GM18519 (cell line): ENCODE results near the gene MND1.
A peak's percentile ranks its signal among the peaks of the same experiment; 100 is the strongest.
"Not testable (repeated sequence)": the region's sequence is repeated elsewhere in the genome, so short reads cannot be mapped to it uniquely, and the experiment has no call there.

ENCODE experiments used
- ATAC-seq: cut with Tn5 transposase; IDR thresholded peaks from one replicate; pipeline ENCODE4 v1.9.1; 2021; ENCODE audit warnings: mild to moderate bottlenecking, moderate library complexity; ENCODE audit not compliant: unreplicated experiment, low FRiP score

The MND1 gene

GRCh38 chr4:153401501-153401900, 57.0 kb downstream of the MND1 start:
- ATAC-seq, result no peak

- ATAC-seq, result no peak
These were observed 57.9 kb downstream of the MND1 start for GRCh38 chr4:153402366-153402765.

GRCh38 chr4:153403726-153404125, 59.2 kb downstream of the MND1 start:
- no peak for ATAC-seq

- ATAC-seq, result no peak
These were observed 63.4 kb downstream of the MND1 start for GRCh38 chr4:153407906-153408305.

- ATAC-seq, result no peak
These were observed 64.4 kb downstream of the MND1 start for GRCh38 chr4:153408932-153409331.

GRCh38 chr4:153409412-153409811, 64.9 kb downstream of the MND1 start:
- ATAC-seq, result no peak

- no peak for ATAC-seq
These were observed 65.5 kb downstream of the MND1 start for GRCh38 chr4:153409924-153410501.

GRCh38 chr4:153413842-153414241, 69.4 kb downstream of the MND1 start:
- ATAC-seq, result no peak

GRCh38 chr4:153416456-153416855, 72.0 kb downstream of the MND1 start:
- ATAC-seq, result not testable (repeated sequence)

- ATAC-seq, result no peak
These were observed 73.6 kb downstream of the MND1 start for GRCh38 chr4:153418121-153418520.

- no peak for ATAC-seq
These were observed 74.1 kb downstream of the MND1 start for GRCh38 chr4:153418558-153418957.

GRCh38 chr4:153419029-153419428, 74.5 kb downstream of the MND1 start:
- no peak for ATAC-seq

- ATAC-seq, result no peak
These were observed 75.3 kb downstream of the MND1 start for GRCh38 chr4:153419673-153420278.

GRCh38 chr4:153420361-153420760, 75.9 kb downstream of the MND1 start:
- ATAC-seq, result no peak

GRCh38 chr4:153421941-153422340, 77.5 kb downstream of the MND1 start:
- peak; percentile 64 for ATAC-seq

GRCh38 chr4:153426207-153426885, 81.9 kb downstream of the MND1 start:
- ATAC-seq, result no peak

- no peak for ATAC-seq
These were observed 83.0 kb downstream of the MND1 start for GRCh38 chr4:153427363-153428071.

GRCh38 chr4:153428941-153429475, 84.5 kb downstream of the MND1 start:
- ATAC-seq, result no peak

- peak; percentile 84 for ATAC-seq
These were observed 88.7 kb downstream of the MND1 start for GRCh38 chr4:153432965-153433753.

GRCh38 chr4:153433754-153434105, 89.2 kb downstream of the MND1 start:
- no peak for ATAC-seq
